Gastroesophageal sphincter (tissue), 4 donors: ENCODE data around the gene STAT4. TPM values are rescaled to one million over a fixed set of nuclear protein-coding genes. Genes with fewer than 3 reads are reported as not detected.

Experiments
- ATAC-seq: fragments of 150-250 bp; one replicate; pipeline ENCODE4 v1.9.1; 2016; ENCODE audit warnings: mild to moderate bottlenecking, moderate library complexity
- H3K27ac ChIP-seq, 4 donors: fragments of 200-600 bp; sonication (generic) in 3 of 4; 1 replicate in 3 of 4; 2 replicates in 1 of 4; pipeline ENCODE4 v1.5.1; 2016 to 2019
- H3K27me3 ChIP-seq: fragments of 200-600 bp; sonication (generic); one replicate; pipeline ENCODE4 v1.5.1; 2019
- H3K36me3 ChIP-seq, 2 donors: fragments of 200-600 bp; sonication (generic); one replicate each; pipeline ENCODE4 v1.5.1; 2019; ENCODE audit warnings: control low read depth in 1 of 2
- H3K4me1 ChIP-seq, 3 donors: fragments of 200-600 bp; sonication (generic); 1 replicate in 2 of 3; 2 replicates in 1 of 3; pipeline ENCODE4 v1.5.1; 2016 to 2019; ENCODE audit warnings: control low read depth in 2 of 3
- H3K4me3 ChIP-seq, 2 donors: fragments of 200-600 bp; sonication (generic); one replicate each; pipeline ENCODE4 v1.5.1; 2019; ENCODE audit warnings: mild to moderate bottlenecking in 1 of 2, moderate library complexity in 1 of 2
- H3K9me3 ChIP-seq, 3 donors: fragments of 200-600 bp; sonication (generic); one replicate each; pipeline ENCODE4 v1.5.1; 2017 to 2019; ENCODE audit warnings: control low read depth in 2 of 3
- EP300 ChIP-seq: sonication (generic); formaldehyde crosslinking; IDR thresholded peaks from one replicate; pipeline ENCODE4 v1.6.1; 2017; ENCODE audit warnings: antibody characterized with exemption, mild to moderate bottlenecking
- POLR2A ChIP-seq, 2 donors: fragments of 450-650 bp; IDR thresholded peaks; one replicate each; pipeline ENCODE4 v1.6.1; 2017; ENCODE audit warnings: antibody characterized with exemption in 2 of 2, mild to moderate bottlenecking in 2 of 2, moderate library complexity in 1 of 2
- POLR2AphosphoS5 ChIP-seq: sonication (generic); formaldehyde crosslinking; IDR thresholded peaks from one replicate; pipeline ENCODE4 v1.6.1; 2017; ENCODE audit warnings: antibody characterized with exemption
- WGBS, 2 donors: methylation state at CpG; one replicate each; pipeline ENCODE4 v1.1.5; 2018; ENCODE audit warnings: low coverage in 1 of 2; 5-methylcytosine and 5-hydroxymethylcytosine counted together
- total RNA-seq, 4 donors: library from RNA; depleted of rRNA; stranded (reverse); fragments of >200 nt; gene quantifications; one replicate each; pipeline ENCODE4 v1.1.0, GENCODE V29; 2016
- TF ChIP-seq, protein P1 (sequence below), 4 experiments: fragments of 200-600 bp in 2 of 4; fragments of 450-650 bp in 2 of 4; sonication (generic) in 1 of 4; IDR thresholded peaks; one replicate each; pipeline ENCODE4 v1.5.1; 2017 to 2019; ENCODE audit warnings: antibody characterized with exemption in 4 of 4, mild to moderate bottlenecking in 2 of 4, moderate library complexity in 2 of 4

STAT4 gene
- total RNA-seq, 4 donors from 2014 or later: 0.39 to 4.8 (median 1.9) TPM

DNA sequence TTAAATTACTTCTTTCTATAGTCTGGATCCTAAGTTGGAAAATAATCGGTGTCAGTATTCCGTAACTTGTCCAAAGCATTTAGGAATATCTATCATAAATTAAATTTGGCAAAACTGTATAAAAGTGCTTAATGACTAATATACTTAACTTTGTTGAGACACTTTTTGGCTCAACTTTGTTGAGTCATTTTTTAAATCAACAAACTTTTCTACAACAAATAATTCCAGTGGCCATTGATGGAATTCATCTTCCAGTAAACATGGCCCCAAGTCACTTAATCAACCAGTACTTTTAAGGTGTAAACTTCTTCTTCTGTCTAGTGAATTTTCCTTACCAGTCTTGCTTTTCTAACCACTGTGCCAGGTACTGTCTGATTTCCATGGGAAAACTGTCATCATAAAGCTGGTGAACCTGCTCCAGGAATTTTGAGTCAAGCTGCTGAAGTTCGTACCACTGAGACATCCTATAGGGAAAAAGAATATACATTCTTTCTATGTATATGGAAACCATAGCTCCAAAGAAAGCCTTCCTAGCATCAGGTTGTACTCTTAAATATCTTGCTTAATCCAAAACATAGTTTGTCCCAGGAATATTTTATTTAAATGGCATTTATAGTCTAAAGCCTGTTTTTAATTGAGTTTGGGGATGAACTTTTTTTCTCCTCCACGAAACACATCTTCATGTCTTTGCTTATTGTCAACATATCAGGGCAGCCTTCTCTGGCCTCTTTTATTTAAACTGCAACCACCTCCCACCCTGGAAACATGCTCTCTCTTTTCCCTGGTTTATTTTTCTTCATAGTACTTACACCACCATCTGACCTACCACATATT, 141.0 kb downstream of the STAT4 start:
- H3K4me1 ChIP-seq: peaks cover 2 to 42% (median 24%) of the 10 kb centered on the region in 3 donors
- no peaks in the 10 kb centered on the region for H3K27me3 ChIP-seq
- H3K4me3 ChIP-seq: no peak overlapping the region
- ATAC-seq: no peak
- WGBS, 2 donors: 84 to 85% methylated on average over 3 to 4 of the region's 4 CpGs
- no peak overlapping the region for H3K27ac ChIP-seq
- H3K9me3 ChIP-seq: no peaks in the 10 kb centered on the region
- peaks cover 11 to 63% of the 10 kb centered on the region in 2 donors for H3K36me3 ChIP-seq
- TF ChIP-seq, protein P1, sequence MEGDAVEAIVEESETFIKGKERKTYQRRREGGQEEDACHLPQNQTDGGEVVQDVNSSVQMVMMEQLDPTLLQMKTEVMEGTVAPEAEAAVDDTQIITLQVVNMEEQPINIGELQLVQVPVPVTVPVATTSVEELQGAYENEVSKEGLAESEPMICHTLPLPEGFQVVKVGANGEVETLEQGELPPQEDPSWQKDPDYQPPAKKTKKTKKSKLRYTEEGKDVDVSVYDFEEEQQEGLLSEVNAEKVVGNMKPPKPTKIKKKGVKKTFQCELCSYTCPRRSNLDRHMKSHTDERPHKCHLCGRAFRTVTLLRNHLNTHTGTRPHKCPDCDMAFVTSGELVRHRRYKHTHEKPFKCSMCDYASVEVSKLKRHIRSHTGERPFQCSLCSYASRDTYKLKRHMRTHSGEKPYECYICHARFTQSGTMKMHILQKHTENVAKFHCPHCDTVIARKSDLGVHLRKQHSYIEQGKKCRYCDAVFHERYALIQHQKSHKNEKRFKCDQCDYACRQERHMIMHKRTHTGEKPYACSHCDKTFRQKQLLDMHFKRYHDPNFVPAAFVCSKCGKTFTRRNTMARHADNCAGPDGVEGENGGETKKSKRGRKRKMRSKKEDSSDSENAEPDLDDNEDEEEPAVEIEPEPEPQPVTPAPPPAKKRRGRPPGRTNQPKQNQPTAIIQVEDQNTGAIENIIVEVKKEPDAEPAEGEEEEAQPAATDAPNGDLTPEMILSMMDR (IDR thresholded peaks at IDR 0.05): no peak
- TF ChIP-seq POLR2A (IDR thresholded peaks at IDR 0.05) (no peak), EP300 (no peak), POLR2AphosphoS5 (no peak)

DNA sequence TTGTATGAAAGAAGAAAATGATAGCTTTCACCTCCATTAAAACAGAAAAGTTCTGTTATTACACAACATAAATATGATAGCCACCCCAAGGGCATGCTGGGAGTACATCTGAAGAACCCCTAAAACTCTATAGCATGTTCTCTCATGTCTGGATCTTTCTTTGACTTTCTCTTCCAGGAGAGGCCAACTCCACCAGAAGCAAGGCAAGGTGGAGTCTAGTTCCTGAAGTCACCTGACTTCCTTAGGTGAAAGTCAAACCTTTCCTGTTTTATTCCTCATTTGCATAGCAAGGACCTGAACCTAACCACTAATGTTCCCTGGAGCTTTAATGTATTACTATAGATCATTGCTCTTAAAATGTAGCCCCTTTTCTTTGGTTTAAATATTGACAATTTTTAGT, 142.5 kb downstream of the STAT4 start:
- Histone ChIP-seq H3K9me3 (no peaks in the 10 kb centered on the region), H3K27ac (no peak overlapping the region), H3K27me3 (no peaks in the 10 kb centered on the region), H3K4me1 (peaks cover 2 to 37% (median 20%) of the 10 kb centered on the region in 3 donors), H3K36me3 (peaks cover 12 to 78% of the 10 kb centered on the region in 2 donors), H3K4me3 (no peak overlapping the region)
- TF ChIP-seq, protein P1 (IDR thresholded peaks at IDR 0.05): no peak
- TF ChIP-seq POLR2AphosphoS5: no peak
- no peak for TF ChIP-seq EP300
- TF ChIP-seq POLR2A (IDR thresholded peaks at IDR 0.05): no peak
- ATAC-seq: no peak

DNA sequence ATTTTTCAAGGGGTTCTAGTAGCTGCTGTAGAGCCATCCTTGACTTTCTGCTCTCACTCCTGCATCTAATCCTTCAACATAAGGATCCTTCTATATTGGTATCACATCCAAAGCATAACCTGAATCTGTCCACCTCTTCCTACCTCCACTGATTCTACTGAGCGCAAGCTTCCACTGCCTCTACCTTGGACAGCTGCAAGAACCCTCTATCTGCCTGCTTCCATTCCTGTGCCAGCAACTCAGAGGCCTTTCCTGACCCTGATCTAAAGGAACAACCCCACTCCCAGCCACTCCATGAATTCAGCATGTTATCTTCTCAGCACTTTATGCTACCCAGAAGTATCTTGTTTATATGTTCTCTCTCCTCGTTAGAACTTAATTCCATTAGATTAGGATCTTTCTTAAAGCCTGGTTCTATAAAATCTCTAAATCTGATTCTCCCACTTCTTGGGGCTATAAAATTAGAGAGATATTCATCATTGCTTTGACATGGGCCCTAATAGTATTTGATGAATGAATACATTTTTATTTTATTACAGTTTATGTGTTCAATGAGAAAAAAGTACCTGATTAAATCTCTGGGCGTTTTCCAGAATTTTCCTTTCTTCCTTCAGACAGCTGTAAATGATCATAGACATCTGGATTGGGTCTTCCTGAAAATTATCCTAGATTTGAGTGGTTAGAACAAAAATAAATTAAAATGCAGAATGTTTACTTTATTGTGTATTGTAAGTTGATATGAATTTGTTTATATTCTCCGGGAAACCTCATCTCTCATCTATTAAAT, 143.6 kb downstream of the STAT4 start:
- Histone ChIP-seq H3K27me3 (no peaks in the 10 kb centered on the region), H3K9me3 (no peaks in the 10 kb centered on the region), H3K4me1 (peaks cover 0 to 26% (median 11%) of the 10 kb centered on the region in 3 donors), H3K36me3 (peaks cover 14 to 89% of the 10 kb centered on the region in 2 donors), H3K27ac (no peak overlapping the region), H3K4me3 (no peak overlapping the region)
- WGBS, 2 donors: 74 to 83% methylated on average over 4 of the region's 4 CpGs
- no peak for ATAC-seq
- TF ChIP-seq, protein P1 (IDR thresholded peaks at IDR 0.05): no peak
- TF ChIP-seq POLR2A (IDR thresholded peaks at IDR 0.05) (no peak), EP300 (no peak), POLR2AphosphoS5 (no peak)

DNA sequence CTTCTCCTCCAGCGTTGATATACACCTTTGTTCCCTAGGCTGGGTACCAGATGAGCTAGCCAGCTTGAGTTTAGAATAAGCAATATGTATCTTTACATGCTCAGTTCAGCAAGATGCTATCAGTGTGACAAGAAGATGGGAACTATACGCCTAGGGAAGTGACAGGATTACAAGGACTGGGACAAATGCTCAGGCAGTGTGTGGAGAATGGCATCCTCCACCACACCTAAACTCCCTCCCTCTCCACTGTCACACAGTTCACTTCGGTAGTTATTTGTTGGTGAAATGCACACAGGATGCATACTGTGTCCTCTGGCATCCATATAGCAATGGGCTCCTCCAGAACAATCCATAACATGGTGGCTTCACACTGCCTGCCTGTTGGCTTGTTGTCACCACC, 144.5 kb downstream of the STAT4 start:
- H3K9me3 ChIP-seq: no peaks in the 10 kb centered on the region
- H3K27ac ChIP-seq: no peak overlapping the region
- H3K36me3 ChIP-seq: peaks cover 14 to 91% of the 10 kb centered on the region in 2 donors
- no peaks in the 10 kb centered on the region for H3K27me3 ChIP-seq
- no peak for ATAC-seq
- peaks cover 0 to 17% (median 2%) of the 10 kb centered on the region in 3 donors for H3K4me1 ChIP-seq
- H3K4me3 ChIP-seq: no peak overlapping the region
- TF ChIP-seq POLR2AphosphoS5 (no peak), POLR2A (IDR thresholded peaks at IDR 0.05) (no peak), EP300 (no peak)
- TF ChIP-seq, protein P1 (IDR thresholded peaks at IDR 0.05): no peak
- 95 to 100% methylated on average over 2 to 3 of the region's 3 CpGs for WGBS, 2 donors
